Subcutaneous abdominal adipose tissue (tissue), 5 donors: ENCODE measurements around the gene RGL3.

Experiments used
- H3K27ac ChIP-seq: one replicate; pipeline ENCODE4 v1.7.0; 2013; ENCODE audit warnings: low read depth, mild to moderate bottlenecking, inconsistent platforms, low read length, moderate library complexity
- H3K27me3 ChIP-seq, 5 donors: one replicate each; pipeline ENCODE4 v1.7.0; 2013; ENCODE audit warnings: low read length in 5 of 5, inconsistent platforms in 1 of 5; ENCODE audit not compliant: control insufficient read depth in 5 of 5, insufficient read depth in 4 of 5
- H3K36me3 ChIP-seq, 5 donors: one replicate each; pipeline ENCODE4 v1.7.0; 2013; ENCODE audit warnings: low read length in 5 of 5; ENCODE audit not compliant: control insufficient read depth in 5 of 5, insufficient read depth in 5 of 5
- H3K4me1 ChIP-seq, 5 donors: one replicate each; pipeline ENCODE4 v1.7.0; 2013; ENCODE audit warnings: low read length in 5 of 5, mild to moderate bottlenecking in 3 of 5, moderate library complexity in 1 of 5; ENCODE audit not compliant: control insufficient read depth in 5 of 5, insufficient read depth in 5 of 5
- H3K4me3 ChIP-seq, 5 donors: one replicate each; pipeline ENCODE4 v1.7.0; 2013; ENCODE audit warnings: low read length in 5 of 5, low read depth in 1 of 5
- H3K9ac ChIP-seq, 5 donors: one replicate each; pipeline ENCODE4 v1.7.0; 2013; ENCODE audit warnings: low read length in 5 of 5, mild to moderate bottlenecking in 4 of 5, moderate library complexity in 3 of 5
- H3K9me3 ChIP-seq, 5 donors: one replicate each; pipeline ENCODE4 v1.7.0; 2013; ENCODE audit warnings: low read length in 5 of 5; ENCODE audit not compliant: control insufficient read depth in 5 of 5
- donor health status: healthy.
- donor health status: healthy.
- donor health status: healthy.
- donor health status: healthy.
- donor health status: healthy.

The RGL3 gene

DNA sequence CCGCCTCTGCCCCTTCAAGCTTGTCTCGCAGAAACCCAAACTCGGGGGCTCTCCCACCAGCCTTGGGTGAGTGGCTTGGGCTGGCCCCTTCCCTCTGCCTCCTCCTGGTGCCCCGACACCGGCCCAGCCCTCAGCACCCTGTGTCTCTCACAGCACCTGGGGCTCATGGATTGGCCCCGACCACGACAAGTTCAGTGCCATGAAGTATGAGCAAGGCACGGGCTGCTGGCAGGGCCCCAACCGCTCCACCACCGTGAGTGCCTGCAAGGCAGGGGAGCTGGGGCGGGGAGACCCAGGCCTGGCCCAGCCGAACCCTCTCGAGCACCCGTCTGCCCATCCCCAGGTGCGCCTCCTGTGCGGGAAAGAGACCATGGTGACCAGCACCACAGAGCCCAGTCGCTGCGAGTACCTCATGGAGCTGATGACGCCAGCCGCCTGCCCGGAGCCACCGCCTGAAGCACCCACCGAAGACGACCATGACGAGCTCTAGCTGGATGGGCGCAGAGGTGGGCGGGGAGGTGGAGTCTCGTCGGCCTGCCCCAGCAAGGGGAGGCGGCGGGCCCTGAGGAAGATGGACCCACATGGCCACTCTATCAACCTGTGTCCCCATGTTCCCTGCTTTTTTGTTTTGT lies 29.9 kb upstream of the RGL3 start:
- Histone ChIP-seq H3K9ac (no peak overlapping the region), H3K36me3 (peaks cover 0 to 63% (median 57%) of the 10 kb centered on the region in 5 donors), H3K9me3 (no peaks in the 10 kb centered on the region), H3K27ac (no peak overlapping the region), H3K27me3 (peaks cover 0 to 4% (median 2%) of the 10 kb centered on the region in 5 donors), H3K4me1 (no peaks in the 10 kb centered on the region), H3K4me3 (no peak overlapping the region)

DNA sequence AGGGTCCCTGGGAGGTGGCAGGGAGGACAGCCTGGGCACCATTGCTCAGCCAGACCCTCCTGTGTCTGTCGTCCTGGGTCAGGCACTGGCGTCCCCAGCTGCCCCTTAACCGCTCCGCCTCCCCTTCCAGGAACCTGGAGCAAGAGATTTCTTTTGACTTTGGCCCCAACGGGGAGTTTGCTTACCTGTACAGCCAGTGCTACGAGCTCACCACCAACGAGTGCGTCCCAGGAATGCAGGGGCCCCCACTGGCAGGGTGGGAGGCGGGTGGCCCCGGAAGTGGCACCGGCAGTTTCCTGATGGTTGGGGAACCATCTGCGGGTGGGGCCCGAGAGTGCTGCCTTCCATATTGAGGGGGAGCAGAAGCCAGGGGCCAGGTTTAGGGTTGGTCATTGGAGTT lies 29.3 kb upstream of the RGL3 start:
- Histone ChIP-seq H3K9me3 (no peaks in the 10 kb centered on the region), H3K36me3 (peaks cover 0 to 66% (median 62%) of the 10 kb centered on the region in 5 donors), H3K4me1 (no peaks in the 10 kb centered on the region), H3K9ac (no peak overlapping the region), H3K27me3 (peaks cover 0 to 4% (median 2%) of the 10 kb centered on the region in 5 donors), H3K27ac (no peak overlapping the region), H3K4me3 (no peak overlapping the region)

DNA sequence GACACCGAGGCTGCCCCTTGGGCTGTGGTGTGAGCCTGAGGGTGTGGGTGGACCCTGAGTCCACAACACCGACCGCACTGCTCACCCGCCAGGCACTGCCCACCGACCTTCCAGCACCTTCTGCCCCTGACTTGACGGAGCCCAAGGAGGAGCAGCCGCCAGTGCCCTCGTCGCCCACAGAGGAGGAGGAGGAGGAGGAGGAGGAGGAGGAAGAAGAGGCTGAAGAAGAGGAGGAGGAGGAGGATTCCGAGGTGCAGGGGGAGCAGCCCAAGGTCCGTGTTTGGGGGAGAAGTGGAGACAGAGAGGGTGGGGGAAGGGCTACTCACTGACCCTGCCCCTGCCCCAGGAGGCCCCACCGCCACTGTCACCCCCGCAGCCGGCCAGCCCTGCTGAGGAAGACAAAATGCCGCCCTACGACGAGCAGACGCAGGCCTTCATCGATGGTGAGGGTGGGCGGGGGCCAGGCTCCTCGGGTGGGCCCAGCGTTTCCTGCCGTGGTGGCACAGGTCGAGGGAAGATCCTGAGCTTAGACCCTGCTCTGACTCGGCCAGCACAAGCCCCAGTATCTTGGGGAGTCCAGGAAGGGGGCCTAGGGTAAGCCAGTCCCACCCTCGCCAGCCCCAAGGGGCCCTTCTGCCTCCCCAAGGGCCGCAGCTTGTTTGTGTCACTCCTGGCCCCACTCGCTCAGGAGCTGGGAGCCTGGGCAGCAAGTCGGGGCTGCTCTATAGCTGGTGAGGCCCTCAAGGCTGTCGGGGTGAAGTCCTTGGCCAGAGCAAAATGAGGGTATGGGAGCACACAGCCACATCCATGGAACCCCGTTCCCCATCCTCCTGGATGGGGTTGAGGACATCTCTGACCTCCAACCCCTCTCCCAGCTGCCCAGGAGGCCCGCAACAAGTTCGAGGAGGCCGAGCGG lies 28.5 kb upstream of the RGL3 start:
- no peaks in the 10 kb centered on the region for H3K27me3 ChIP-seq
- H3K4me3 ChIP-seq = no peak overlapping the region
- no peak overlapping the region for H3K27ac ChIP-seq
- peaks cover 0 to 67% (median 64%) of the 10 kb centered on the region in 5 donors for H3K36me3 ChIP-seq
- no peaks in the 10 kb centered on the region for H3K9me3 ChIP-seq
- no peak overlapping the region for H3K9ac ChIP-seq
- H3K4me1 ChIP-seq = no peaks in the 10 kb centered on the region

DNA sequence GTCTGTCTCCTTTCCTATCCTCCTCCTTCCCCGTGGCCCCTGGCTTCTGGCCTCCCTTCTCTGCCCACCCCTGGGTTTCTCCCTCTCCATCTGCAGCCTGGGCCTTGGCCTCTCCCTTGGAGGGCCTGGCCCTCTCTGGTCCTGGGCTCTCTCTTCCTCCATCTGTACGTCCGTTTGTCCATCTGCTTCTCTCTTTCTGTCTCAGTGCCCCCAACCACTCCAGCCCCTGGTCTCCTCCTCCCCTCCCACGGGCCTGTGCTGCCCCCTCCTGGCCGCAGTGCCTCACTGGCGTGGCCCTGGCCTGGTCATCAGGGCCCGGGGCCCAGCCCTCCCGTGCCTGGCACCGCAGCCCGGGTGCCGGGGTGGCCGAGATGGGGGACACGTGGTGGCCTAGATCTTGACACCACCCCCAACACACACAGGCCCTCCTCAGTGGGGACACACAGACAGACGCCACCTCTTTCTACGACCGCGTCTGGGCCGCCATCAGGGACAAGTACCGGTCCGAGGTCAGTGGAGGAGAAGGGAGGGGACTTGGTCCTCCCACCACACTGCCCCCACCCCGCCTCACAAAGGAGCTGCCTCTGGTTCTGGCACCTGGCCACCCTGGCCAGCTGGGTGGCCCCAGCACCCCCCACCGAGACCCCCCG lies 27.7 kb upstream of the RGL3 start:
- no peak overlapping the region for H3K9ac ChIP-seq
- H3K27me3 ChIP-seq = no peaks in the 10 kb centered on the region
- peaks cover 0 to 75% (median 72%) of the 10 kb centered on the region in 5 donors for H3K36me3 ChIP-seq
- no peaks in the 10 kb centered on the region for H3K4me1 ChIP-seq
- no peak overlapping the region for H3K4me3 ChIP-seq
- H3K27ac ChIP-seq = no peak overlapping the region
- no peaks in the 10 kb centered on the region for H3K9me3 ChIP-seq

DNA sequence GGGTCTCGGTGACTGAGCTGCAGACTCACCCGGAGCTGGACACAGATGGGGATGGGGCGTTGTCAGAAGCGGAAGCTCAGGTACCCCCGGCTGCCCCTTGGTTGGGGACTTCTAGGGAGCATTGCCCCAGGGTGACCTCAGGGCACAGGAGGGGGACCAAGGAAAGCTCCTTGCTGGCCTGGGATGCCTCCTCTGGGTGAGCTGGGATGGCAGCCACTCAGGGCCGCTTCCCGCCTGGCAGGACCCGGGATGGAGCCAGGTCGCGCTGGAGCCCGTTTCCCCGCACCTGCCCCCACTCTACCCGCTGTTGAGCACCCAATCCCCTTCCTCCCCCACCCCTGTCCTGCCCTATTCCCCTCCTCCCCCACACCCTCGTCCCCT lies 27.1 kb upstream of the RGL3 start:
- Histone ChIP-seq H3K27ac (no peak overlapping the region), H3K27me3 (no peaks in the 10 kb centered on the region), H3K4me3 (no peak overlapping the region), H3K9ac (no peak overlapping the region), H3K4me1 (no peaks in the 10 kb centered on the region), H3K36me3 (peaks cover 0 to 81% (median 77%) of the 10 kb centered on the region in 5 donors), H3K9me3 (no peaks in the 10 kb centered on the region)

DNA sequence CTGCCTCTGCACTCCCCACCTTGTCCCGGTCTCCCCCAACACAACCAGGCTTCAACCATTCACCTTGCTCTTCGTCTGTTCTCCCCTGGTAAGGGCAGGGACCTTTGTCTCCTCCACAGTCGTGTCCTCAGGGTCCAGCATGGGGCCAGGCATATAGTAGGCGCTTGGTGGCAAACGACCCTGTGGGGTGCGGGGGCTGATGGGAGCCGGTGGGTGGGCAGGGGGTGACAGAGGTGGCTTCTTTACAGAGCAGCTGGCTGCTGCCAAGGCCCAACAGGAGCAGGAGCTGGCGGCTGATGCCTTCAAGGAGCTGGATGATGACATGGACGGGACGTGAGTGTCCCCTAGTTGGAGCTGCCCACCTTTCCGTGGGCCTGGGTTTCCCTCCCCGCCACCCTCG lies 26.0 kb upstream of the RGL3 start:
- Histone ChIP-seq H3K9ac (no peak overlapping the region), H3K4me3 (no peak overlapping the region), H3K36me3 (peaks cover 0 to 83% (median 79%) of the 10 kb centered on the region in 5 donors), H3K27me3 (no peaks in the 10 kb centered on the region), H3K4me1 (no peaks in the 10 kb centered on the region), H3K9me3 (no peaks in the 10 kb centered on the region), H3K27ac (no peak overlapping the region)

DNA sequence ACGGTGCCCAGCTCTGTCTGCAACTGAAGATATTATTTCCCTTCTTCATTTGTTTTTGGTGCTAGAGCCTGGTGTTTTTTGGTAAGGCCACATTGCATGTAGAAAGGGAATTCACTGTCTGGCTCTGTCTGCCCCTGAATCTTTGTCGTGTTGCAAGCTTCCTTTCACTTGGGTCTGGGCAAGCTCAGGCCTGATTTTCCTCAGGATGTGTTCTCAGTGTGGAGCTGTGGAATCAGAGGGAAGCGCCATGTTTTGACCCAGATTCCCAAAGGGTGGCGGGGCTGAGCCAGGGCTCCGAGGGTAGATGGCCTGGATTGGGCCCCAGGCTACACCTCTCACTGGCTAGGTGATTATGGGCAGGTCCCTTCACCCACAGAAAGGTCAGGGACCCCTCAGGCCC lies 24.9 kb upstream of the RGL3 start:
- H3K4me1 ChIP-seq = no peaks in the 10 kb centered on the region
- no peak overlapping the region for H3K4me3 ChIP-seq
- no peaks in the 10 kb centered on the region for H3K27me3 ChIP-seq
- peaks cover 0 to 79% (median 75%) of the 10 kb centered on the region in 5 donors for H3K36me3 ChIP-seq
- peak overlapping the region in 1 of 5 donors; percentile 14 for H3K9ac ChIP-seq
- H3K9me3 ChIP-seq = no peaks in the 10 kb centered on the region
- no peak overlapping the region for H3K27ac ChIP-seq

DNA sequence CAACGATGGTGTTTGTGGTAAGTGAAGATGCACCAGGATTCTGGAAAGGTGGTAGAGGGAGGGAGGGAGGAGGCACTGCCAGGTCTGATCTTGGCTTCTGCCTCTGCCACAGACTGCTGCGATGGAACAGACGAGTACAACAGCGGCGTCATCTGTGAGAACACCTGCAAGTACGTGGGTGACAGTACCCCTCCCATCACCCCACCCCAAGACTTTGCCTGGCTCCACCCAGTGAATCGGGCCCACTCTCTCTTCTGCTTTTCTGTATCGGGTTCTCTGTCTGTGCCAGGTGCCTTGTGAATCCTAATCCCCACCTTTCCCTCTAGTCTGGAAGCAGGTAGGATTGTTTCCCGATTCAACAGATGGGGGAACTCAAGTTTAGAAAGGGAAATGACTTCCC lies 18.8 kb upstream of the RGL3 start:
- H3K4me1 ChIP-seq = peaks cover 8 to 20% (median 18%) of the 10 kb centered on the region in 5 donors
- H3K36me3 ChIP-seq = peaks cover 0 to 49% (median 39%) of the 10 kb centered on the region in 5 donors
- no peak overlapping the region for H3K9ac ChIP-seq
- no peaks in the 10 kb centered on the region for H3K9me3 ChIP-seq
- no peaks in the 10 kb centered on the region for H3K27me3 ChIP-seq
- H3K27ac ChIP-seq = no peak overlapping the region
- no peak overlapping the region for H3K4me3 ChIP-seq

DNA sequence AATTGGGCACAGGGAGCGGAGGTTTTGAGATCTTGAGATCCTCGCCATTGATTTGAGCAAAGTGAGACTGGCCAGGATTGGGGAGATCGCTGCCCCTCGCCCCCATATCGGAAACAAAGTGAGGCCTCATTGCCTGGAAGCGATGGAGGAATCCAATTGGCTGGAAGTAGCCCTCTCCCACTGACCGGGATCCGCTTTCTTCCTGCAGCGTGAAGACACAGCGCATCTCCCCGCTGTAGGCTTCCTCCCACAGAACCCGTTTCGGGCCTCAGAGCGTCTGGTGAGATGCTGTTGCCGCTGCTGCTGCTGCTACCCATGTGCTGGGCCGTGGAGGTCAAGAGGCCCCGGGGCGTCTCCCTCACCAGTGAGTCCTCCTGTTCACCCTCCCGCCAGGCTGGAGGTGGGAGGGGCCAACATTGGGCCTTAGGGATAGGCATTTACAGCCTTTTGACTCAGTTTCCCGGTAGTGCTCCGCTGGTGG lies 16.8 kb upstream of the RGL3 start:
- peaks cover 0 to 31% (median 19%) of the 10 kb centered on the region in 5 donors for H3K36me3 ChIP-seq
- peak overlapping the region; percentile 80 to 99 (median 96) for H3K4me3 ChIP-seq
- no peaks in the 10 kb centered on the region for H3K9me3 ChIP-seq
- peaks cover 8 to 20% (median 18%) of the 10 kb centered on the region in 5 donors for H3K4me1 ChIP-seq
- peak overlapping the region; percentile 70 for H3K27ac ChIP-seq
- peak overlapping the region; percentile 66 to 90 (median 87) for H3K9ac ChIP-seq
- no peaks in the 10 kb centered on the region for H3K27me3 ChIP-seq
